IMR-90 (cell line): Measurements from ENCODE around the gene CCSER1. TPM values are rescaled to one million over a fixed set of nuclear protein-coding genes. Genes with fewer than 3 reads are reported as not detected.

ENCODE experiments used
- ATAC-seq: fragments of 200-7000 bp; cut with Tn5 transposase; 2 replicates; pipeline ENCODE4 v1.9.1; 2020; ENCODE audit warnings: low read depth, mild to moderate bottlenecking, moderate library complexity
- BruUV-seq: library from RNA; stranded (reverse); fragments of 400-500 nt; replicated peaks from 2 replicates; lab custom pipeline; 2021; lab: Mats Ljungman, UMichigan
- CTCF ChIA-PET: fragments of 300-600 bp; formaldehyde crosslinking; extraction: SDS; loops from one replicate; lab custom pipeline; 2021; ENCODE audit warnings: antibody characterized with exemption; lab: Yijun Ruan, JAX
- POLR2A ChIA-PET: fragments of 300-600 bp; sonication (Branson Sonifier 250); formaldehyde crosslinking; loops from one replicate; lab custom pipeline; 2022; ENCODE audit warnings: antibody characterized with exemption; ENCODE audit not compliant: unreplicated experiment; lab: Charles Lee
- DNase-seq: peaks from one replicate; pipeline ENCODE4 v3.0.0; 2013
- H2AFZ ChIP-seq: replicated peaks from 2 replicates; pipeline ENCODE3; 2013; ENCODE audit warnings: low read length, mild to moderate bottlenecking; ENCODE audit not compliant: poor library complexity
- H2AK5ac ChIP-seq: 2 replicates; pipeline ENCODE4 v1.6.1; 2013; ENCODE audit warnings: low read depth, low read length, inconsistent platforms
- H2AK9ac ChIP-seq: replicated peaks from 2 replicates; pipeline ENCODE3; 2013; ENCODE audit warnings: mild to moderate bottlenecking, low read depth, low read length, moderate library complexity; ENCODE audit not compliant: poor library complexity
- H2BK120ac ChIP-seq: 2 replicates; pipeline ENCODE4 v1.6.1; 2013; ENCODE audit warnings: low read depth, low read length, inconsistent platforms
- H2BK15ac ChIP-seq: 3 replicates; pipeline ENCODE4 v1.6.1; 2013; ENCODE audit warnings: low read depth, low read length, inconsistent platforms
- H2BK20ac ChIP-seq: 2 replicates; pipeline ENCODE4 v1.6.1; 2013; ENCODE audit warnings: low read depth, mild to moderate bottlenecking, inconsistent platforms, low read length, moderate library complexity
- H2BK5ac ChIP-seq: 2 replicates; pipeline ENCODE4 v1.6.1; 2013; ENCODE audit warnings: mild to moderate bottlenecking, low read depth, low read length, inconsistent platforms; ENCODE audit not compliant: poor library complexity, severe bottlenecking
- H3K14ac ChIP-seq: replicated peaks from 2 replicates; pipeline ENCODE4 v1.6.1; 2013; ENCODE audit warnings: low read depth, low read length, inconsistent platforms
- H3K18ac ChIP-seq: 2 replicates; pipeline ENCODE4 v1.6.1; 2013; ENCODE audit warnings: low read depth, low read length, control low read depth
- H3K23ac ChIP-seq: 2 replicates; pipeline ENCODE4 v1.6.1; 2013; ENCODE audit warnings: low read depth, low read length, inconsistent platforms
- H3K27ac ChIP-seq: 2 replicates; pipeline ENCODE4 v1.5.1; 2013; ENCODE audit warnings: mild to moderate bottlenecking, control low read depth, low read length; ENCODE audit not compliant: insufficient read depth
- H3K27me3 ChIP-seq: 2 replicates; pipeline ENCODE4 v1.6.1; 2013; ENCODE audit warnings: low read length; ENCODE audit not compliant: control insufficient read depth, insufficient read depth
- H3K36me3 ChIP-seq: 2 replicates; pipeline ENCODE4 v1.6.1; 2013; ENCODE audit warnings: low read length, mixed read lengths; ENCODE audit not compliant: control insufficient read depth, insufficient read depth
- H3K4ac ChIP-seq: 2 replicates; pipeline ENCODE4 v1.6.1; 2013; ENCODE audit warnings: low read depth, low read length, inconsistent platforms
- H3K4me1 ChIP-seq: 2 replicates; pipeline ENCODE4 v1.6.1; 2013; ENCODE audit warnings: low read length, mixed read lengths; ENCODE audit not compliant: control insufficient read depth, insufficient read depth
- H3K4me2 ChIP-seq: 2 replicates; pipeline ENCODE4 v1.6.1; 2013; ENCODE audit warnings: low read depth, mild to moderate bottlenecking, control low read depth, low read length, moderate library complexity
- H3K4me3 ChIP-seq: 2 replicates; pipeline ENCODE4 v1.5.1; 2013; ENCODE audit warnings: low read depth, mild to moderate bottlenecking, control low read depth, low read length, moderate library complexity; ENCODE audit not compliant: insufficient read depth
- H3K56ac ChIP-seq: 2 replicates; pipeline ENCODE4 v1.6.1; 2013; ENCODE audit warnings: low read length, inconsistent platforms; ENCODE audit not compliant: insufficient read depth; ENCODE audit errors: extremely low read depth
- H3K79me1 ChIP-seq, 2 experiments: 2 replicates each; pipeline ENCODE4 v1.6.1; 2013; ENCODE audit warnings: low read length in 2 of 2, inconsistent platforms in 1 of 2, low read depth in 1 of 2
- H3K9ac ChIP-seq: 2 replicates; pipeline ENCODE4 v1.6.1; 2013; ENCODE audit warnings: low read depth, low read length, control low read depth
- H3K9me1 ChIP-seq: 2 replicates; pipeline ENCODE4 v1.6.1; 2013; ENCODE audit warnings: low read length, inconsistent platforms; ENCODE audit not compliant: insufficient read depth
- H3K9me3 ChIP-seq: 2 replicates; pipeline ENCODE4 v1.6.1; 2013; ENCODE audit warnings: low read length; ENCODE audit not compliant: control insufficient read depth, insufficient read depth
- H4K20me1 ChIP-seq: 2 replicates; pipeline ENCODE4 v1.6.1; 2013; ENCODE audit warnings: low read length, inconsistent platforms; ENCODE audit not compliant: insufficient read depth
- H4K5ac ChIP-seq: 2 replicates; pipeline ENCODE4 v1.6.1; 2013; ENCODE audit warnings: mild to moderate bottlenecking, low read depth, low read length, control low read depth
- H4K8ac ChIP-seq, 2 experiments: 2 replicates each; pipeline ENCODE4 v1.6.1; 2013; ENCODE audit warnings: low read depth in 2 of 2, low read length in 2 of 2, control low read depth in 1 of 2, inconsistent platforms in 1 of 2
- H4K91ac ChIP-seq: 2 replicates; pipeline ENCODE4 v1.6.1; 2013; ENCODE audit warnings: low read depth, low read length, inconsistent platforms; ENCODE audit not compliant: insufficient read depth
- FOS ChIP-seq: fragments of 150-350 bp; IDR thresholded peaks from 2 replicates; pipeline ENCODE4 v1.6.1; 2016; ENCODE audit warnings: low read depth, low read length
- POLR2A ChIP-seq: IDR thresholded peaks from 2 replicates; pipeline ENCODE4 v1.6.1; 2012; ENCODE audit warnings: mild to moderate bottlenecking, low read depth, low read length
- RAD21 ChIP-seq: IDR thresholded peaks from 2 replicates; pipeline ENCODE4 v1.6.1; 2012; ENCODE audit warnings: low read length, improper control_type of control experiment
- whole genome bisulfite sequencing, 2 experiments: methylation state at CpG; one replicate each; pipeline versions ENCODE4 v1.1.5 to v1.1.7; 2013; ENCODE audit warnings: missing lambda C conversion rate in 2 of 2; ENCODE audit not compliant: insufficient read length in 1 of 2; ENCODE audit errors: extremely low coverage in 2 of 2; 5-methylcytosine and 5-hydroxymethylcytosine counted together
- dilution Hi-C: fragments of 300-500 bp; cut with HindIII; formaldehyde crosslinking; loops from one replicate; pipeline ENCODE4 v1.14.3; 2018; ENCODE audit warnings: low sequenced_read_pairs; ENCODE audit not compliant: unreplicated experiment
- in situ Hi-C: fragments of 300-500 bp; cut with MboI; formaldehyde crosslinking; loops from 3 replicates; pipeline ENCODE4 v1.14.3; 2019; ENCODE audit warnings: low sequenced_read_pairs, inconsistent platforms, mixed read lengths
- intact Hi-C: fragments of 100-400 bp; cut with micrococcal nuclease; formaldehyde crosslinking; loops from 2 replicates; pipeline ENCODE4 v1.10.0; 2022
- polyA plus RNA-seq, 3 experiments: library from polyadenylated mRNA; depleted of rRNA; stranded (reverse); fragments of >200 nt; gene quantifications; 2 replicates each; pipeline ENCODE4 v1.2.3, GENCODE V29; 2012; ENCODE audit warnings: low replicate concordance in 1 of 3
- total RNA-seq: library from RNA; depleted of rRNA; stranded (reverse); fragments of >200 nt; gene quantifications from 2 replicates; pipeline ENCODE4 v1.2.3, GENCODE V29; 2012

CCSER1 gene
- total and polyA plus RNA-seq, 2 of the 4 experiments (the other 2 are of a cell fraction): not detected

GRCh38 chr4:90757534-90758060 is 630.4 kb downstream of the CCSER1 start:
- Histone ChIP-seq H4K91ac (no peak overlapping the region), H3K56ac (no peak overlapping the region), H3K79me1 (no peaks in the 10 kb centered on the region), H2BK5ac (no peak overlapping the region), H4K8ac (no peak overlapping the region), H3K14ac (no peak overlapping the region), H3K4me2 (no peak overlapping the region), H3K9me1 (no peaks in the 10 kb centered on the region), H2AFZ (no peak overlapping the region), H3K36me3 (no peaks in the 10 kb centered on the region), H2BK15ac (no peak overlapping the region), H3K4ac (no peak overlapping the region), H3K18ac (no peak overlapping the region), H2AK5ac (no peak overlapping the region), H4K20me1 (no peaks in the 10 kb centered on the region), H2BK120ac (no peak overlapping the region), H3K27me3 (no peaks in the 10 kb centered on the region), H3K23ac (no peak overlapping the region), H3K4me3 (no peak overlapping the region), H3K9ac (no peak overlapping the region), H4K5ac (no peak overlapping the region), H3K9me3 (no peaks in the 10 kb centered on the region), H3K27ac (no peak overlapping the region), H2AK9ac (no peak overlapping the region), H3K4me1 (no peaks in the 10 kb centered on the region), H2BK20ac (no peak overlapping the region)
- CTCF ChIA-PET: no interaction called here
- DNase-seq (no peak), ATAC-seq (no peak)
- dilution Hi-C loops (no loop called here), in situ Hi-C loops (no loop called here), intact Hi-C loops (no loop called here)
- WGBS, 2 experiments: no CpG with 5 or more reads among the region's 2 CpGs
- no TSS peak for BruUV-seq
- POLR2A ChIA-PET: no interaction called here
- TF ChIP-seq POLR2A (no peak), RAD21 (no peak), FOS (no peak)
